Kidney (tissue), 14 donors: ENCODE data around the gene PATE1. TPM values are rescaled to one million over a fixed set of nuclear protein-coding genes. Genes with fewer than 3 reads are reported as not detected.

ENCODE experiments used
- DNase-seq, 5 donors: peaks; one replicate each; pipeline ENCODE4 v3.0.0-alpha.2; 2013 to 2020
- FAIRE-seq: peaks from 2 replicates; lab custom pipeline; 2012; peaks lifted over from hg19 to GRCh38; lab: Jason Lieb, UNC
- H3K27ac ChIP-seq, 2 donors: one replicate each; pipeline ENCODE4 v1.7.0; 2013; ENCODE audit warnings: low read depth in 2 of 2, low read length in 2 of 2, inconsistent platforms in 1 of 2
- H3K27me3 ChIP-seq: one replicate; pipeline ENCODE4 v1.7.1; 2013; ENCODE audit warnings: low read length, inconsistent platforms; ENCODE audit not compliant: control insufficient read depth, insufficient read depth
- H3K36me3 ChIP-seq, 3 donors: one replicate each; pipeline versions ENCODE4 v1.7.0 to v1.7.1; 2013; ENCODE audit warnings: low read length in 3 of 3, control low read depth in 1 of 3, inconsistent platforms in 1 of 3; ENCODE audit not compliant: insufficient read depth in 3 of 3, control insufficient read depth in 2 of 3
- H3K4me1 ChIP-seq, 3 donors: one replicate each; pipeline versions ENCODE4 v1.7.0 to v1.7.1; 2013; ENCODE audit warnings: low read length in 3 of 3, inconsistent platforms in 1 of 3, low read depth in 1 of 3; ENCODE audit not compliant: control insufficient read depth in 2 of 3, insufficient read depth in 2 of 3
- H3K4me3 ChIP-seq, 3 donors: one replicate each; pipeline versions ENCODE4 v1.7.0 to v1.8.1; 2013; ENCODE audit warnings: low read length in 3 of 3, control low read depth in 1 of 3, inconsistent platforms in 1 of 3
- H3K9ac ChIP-seq, 3 donors: one replicate each; pipeline versions ENCODE4 v1.7.0 to v1.7.1; 2013; ENCODE audit warnings: low read length in 3 of 3, control low read depth in 1 of 3, inconsistent platforms in 1 of 3
- H3K9me3 ChIP-seq, 3 donors: one replicate each; pipeline versions ENCODE4 v1.7.0 to v1.7.1; 2013; ENCODE audit warnings: low read length in 3 of 3, control low read depth in 1 of 3, inconsistent platforms in 1 of 3; ENCODE audit not compliant: control insufficient read depth in 2 of 3, insufficient read depth in 1 of 3
- intact Hi-C: fragments of 100-400 bp; cut with DNase I; formaldehyde crosslinking; loops from one replicate; pipeline ENCODE4 v1.11.1; 2022
- polyA plus RNA-seq: library from polyadenylated mRNA; stranded (reverse); fragments of 350-450 nt; fragmentation: Illumina TruSeq; extraction: RNeasy Lipid Tissue Mini Kit (QIAGEN cat#74804); gene quantifications from one replicate; pipeline ENCODE4 v1.2.3, GENCODE V29; 2014; ENCODE audit warnings: low read depth, low replicate concordance; ENCODE audit not compliant: insufficient read depth
- total RNA-seq: library from RNA; stranded (reverse); fragmentation: NEBNext Ultra II Directional; extraction: Animal tissue kit (Norgen Biotek cat#: 25700); gene quantifications from one replicate; pipeline ENCODE4 v1.2.1, GENCODE V29; 2021
- TF ChIP-seq, protein P1 (sequence below): IDR thresholded peaks from 3 replicates; pipeline ENCODE4 v1.5.1; 2012; ENCODE audit warnings: mild to moderate bottlenecking, moderate library complexity, borderline replicate concordance; ENCODE audit not compliant: insufficient read depth; ENCODE audit errors: extremely low read depth
- donor health status: control.
- donor health status: control.
- donor health status: control.
- donor health status: control.
- donor health status: control.
- donor health status: DM: yes; HTN: yes; CAD: no.
- donor health status: Normal renal cell carcinoma (clear cell type).

Gene PATE1
- total and polyA plus RNA-seq, 2 donors from 2014 or later = not detected

DNA sequence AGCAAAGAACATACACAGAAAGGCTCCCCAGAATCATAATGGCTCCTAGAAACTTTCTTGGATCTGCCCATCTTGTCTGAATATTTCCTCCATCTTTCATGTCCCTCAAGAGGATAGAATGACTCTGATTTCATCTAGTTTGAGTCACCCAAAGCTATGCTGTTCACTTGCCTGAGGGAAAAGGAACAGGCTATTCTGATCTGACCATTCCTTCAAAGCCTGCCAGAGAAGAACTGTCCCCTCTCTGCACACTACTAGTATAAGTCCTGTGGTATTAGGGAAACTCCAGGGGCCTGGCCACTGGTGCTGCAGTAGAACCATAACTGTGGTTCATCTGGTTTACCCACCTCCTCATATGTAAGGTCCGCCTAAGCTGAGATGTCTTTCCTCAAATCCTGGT is 2.4 kb upstream of the PATE1 start:
- FAIRE-seq (no peak), DNase-seq (no peak)
- no peak overlapping the region for H3K4me3 ChIP-seq
- H3K27ac ChIP-seq = no peak overlapping the region
- intact Hi-C loops = no loop called here
- H3K27me3 ChIP-seq = no peaks in the 10 kb centered on the region
- H3K9me3 ChIP-seq = no peaks in the 10 kb centered on the region
- H3K36me3 ChIP-seq = no peaks in the 10 kb centered on the region
- no peak overlapping the region for H3K9ac ChIP-seq
- H3K4me1 ChIP-seq = no peaks in the 10 kb centered on the region
- TF ChIP-seq, protein P1, sequence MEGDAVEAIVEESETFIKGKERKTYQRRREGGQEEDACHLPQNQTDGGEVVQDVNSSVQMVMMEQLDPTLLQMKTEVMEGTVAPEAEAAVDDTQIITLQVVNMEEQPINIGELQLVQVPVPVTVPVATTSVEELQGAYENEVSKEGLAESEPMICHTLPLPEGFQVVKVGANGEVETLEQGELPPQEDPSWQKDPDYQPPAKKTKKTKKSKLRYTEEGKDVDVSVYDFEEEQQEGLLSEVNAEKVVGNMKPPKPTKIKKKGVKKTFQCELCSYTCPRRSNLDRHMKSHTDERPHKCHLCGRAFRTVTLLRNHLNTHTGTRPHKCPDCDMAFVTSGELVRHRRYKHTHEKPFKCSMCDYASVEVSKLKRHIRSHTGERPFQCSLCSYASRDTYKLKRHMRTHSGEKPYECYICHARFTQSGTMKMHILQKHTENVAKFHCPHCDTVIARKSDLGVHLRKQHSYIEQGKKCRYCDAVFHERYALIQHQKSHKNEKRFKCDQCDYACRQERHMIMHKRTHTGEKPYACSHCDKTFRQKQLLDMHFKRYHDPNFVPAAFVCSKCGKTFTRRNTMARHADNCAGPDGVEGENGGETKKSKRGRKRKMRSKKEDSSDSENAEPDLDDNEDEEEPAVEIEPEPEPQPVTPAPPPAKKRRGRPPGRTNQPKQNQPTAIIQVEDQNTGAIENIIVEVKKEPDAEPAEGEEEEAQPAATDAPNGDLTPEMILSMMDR = no peak

DNA sequence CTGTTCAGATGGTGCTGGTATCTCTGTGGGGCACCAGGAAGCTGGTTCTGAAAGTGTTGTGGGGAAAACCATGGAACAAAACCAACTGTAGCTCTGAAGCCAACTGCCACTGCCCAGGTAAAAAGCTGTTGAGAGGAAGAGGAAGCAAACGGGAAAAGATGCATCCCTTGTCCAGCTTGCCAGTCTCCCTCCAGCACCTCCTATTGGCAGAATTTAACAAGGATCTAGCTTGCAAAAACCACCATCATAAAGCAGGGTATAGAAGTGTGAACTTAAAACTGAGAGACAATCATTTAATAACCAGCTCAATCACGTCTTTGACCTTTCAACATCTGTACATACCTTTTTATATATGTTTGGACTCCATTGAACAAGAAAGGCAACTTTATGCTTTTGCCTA is 4.5 kb downstream of the PATE1 start:
- DNase-seq (no peak), FAIRE-seq (no peak)
- intact Hi-C loops = no loop called here
- no peaks in the 10 kb centered on the region for H3K27me3 ChIP-seq
- H3K4me1 ChIP-seq = no peaks in the 10 kb centered on the region
- TF ChIP-seq, protein P1 = no peak
- no peak overlapping the region for H3K4me3 ChIP-seq
- H3K9ac ChIP-seq = no peak overlapping the region
- H3K27ac ChIP-seq = no peak overlapping the region
- no peaks in the 10 kb centered on the region for H3K9me3 ChIP-seq
- H3K36me3 ChIP-seq = no peaks in the 10 kb centered on the region

DNA sequence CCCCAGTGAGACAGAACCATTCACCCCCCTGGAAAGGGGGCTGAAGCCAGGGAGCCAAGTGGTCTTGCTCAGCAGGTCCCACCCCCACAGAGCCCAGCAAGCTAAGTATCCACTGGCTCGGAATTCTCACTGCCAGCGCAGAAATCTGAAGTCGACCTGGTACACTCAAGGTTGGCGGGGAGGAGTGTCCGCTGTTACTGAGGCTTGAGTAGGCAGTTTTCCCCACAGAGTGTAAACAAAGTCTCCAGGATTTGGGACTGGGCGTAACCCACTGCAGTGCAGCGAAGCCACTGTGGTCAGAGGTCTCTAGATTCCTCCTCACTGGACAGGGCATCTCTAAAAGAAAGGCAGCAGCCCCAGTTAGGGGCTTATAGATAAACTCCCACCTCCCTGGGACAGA is 10.0 kb downstream of the PATE1 start:
- FAIRE-seq = no peak
- no peak overlapping the region for H3K9ac ChIP-seq
- H3K4me1 ChIP-seq = no peaks in the 10 kb centered on the region
- H3K27ac ChIP-seq = no peak overlapping the region
- H3K9me3 ChIP-seq = no peaks in the 10 kb centered on the region
- H3K4me3 ChIP-seq = no peak overlapping the region
- TF ChIP-seq, protein P1 = no peak
- DNase-seq = no peak
- H3K36me3 ChIP-seq = no peaks in the 10 kb centered on the region
- no peaks in the 10 kb centered on the region for H3K27me3 ChIP-seq
- intact Hi-C loops = no loop called here

DNA sequence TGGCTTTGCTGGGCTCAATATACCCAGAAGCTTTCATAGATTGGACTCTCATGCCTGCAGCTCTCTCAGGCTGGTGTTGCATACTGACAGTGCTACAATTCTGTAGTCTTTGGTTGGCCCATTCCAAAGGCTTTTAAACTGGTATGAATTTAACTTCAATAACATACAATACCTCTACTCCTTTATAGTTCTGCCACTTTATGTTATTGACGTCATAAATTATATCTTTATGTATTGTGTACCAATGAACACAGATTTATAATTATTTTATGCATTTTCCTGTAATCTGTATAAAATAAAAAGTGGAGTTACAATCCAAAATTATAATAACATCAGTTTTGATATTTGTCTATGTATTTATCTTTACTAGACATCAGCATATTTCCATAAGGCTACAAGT is 16.4 kb downstream of the PATE1 start:
- no peak for DNase-seq
- H3K4me3 ChIP-seq = no peak overlapping the region
- no peaks in the 10 kb centered on the region for H3K36me3 ChIP-seq
- no peak overlapping the region for H3K9ac ChIP-seq
- no peaks in the 10 kb centered on the region for H3K4me1 ChIP-seq
- TF ChIP-seq, protein P1 = no peak
- no peak for FAIRE-seq
- H3K27ac ChIP-seq = no peak overlapping the region
- no peaks in the 10 kb centered on the region for H3K9me3 ChIP-seq
- H3K27me3 ChIP-seq = no peaks in the 10 kb centered on the region
- intact Hi-C loops = no loop called here
